SK-N-MC (cell line): Measurements from ENCODE around the gene TMEM120A.

Source experiments
- EZH2 ChIP-seq: fragments of 200-600 bp; sonication (generic); IDR thresholded peaks from one replicate; pipeline ENCODE4 v1.6.1; 2017; ENCODE audit warnings: antibody characterized with exemption
- POLR2AphosphoS5 ChIP-seq: IDR thresholded peaks from 2 replicates; pipeline ENCODE4 v1.6.1; 2012; ENCODE audit warnings: mild to moderate bottlenecking, low read depth, low read length, borderline replicate concordance

DNA sequence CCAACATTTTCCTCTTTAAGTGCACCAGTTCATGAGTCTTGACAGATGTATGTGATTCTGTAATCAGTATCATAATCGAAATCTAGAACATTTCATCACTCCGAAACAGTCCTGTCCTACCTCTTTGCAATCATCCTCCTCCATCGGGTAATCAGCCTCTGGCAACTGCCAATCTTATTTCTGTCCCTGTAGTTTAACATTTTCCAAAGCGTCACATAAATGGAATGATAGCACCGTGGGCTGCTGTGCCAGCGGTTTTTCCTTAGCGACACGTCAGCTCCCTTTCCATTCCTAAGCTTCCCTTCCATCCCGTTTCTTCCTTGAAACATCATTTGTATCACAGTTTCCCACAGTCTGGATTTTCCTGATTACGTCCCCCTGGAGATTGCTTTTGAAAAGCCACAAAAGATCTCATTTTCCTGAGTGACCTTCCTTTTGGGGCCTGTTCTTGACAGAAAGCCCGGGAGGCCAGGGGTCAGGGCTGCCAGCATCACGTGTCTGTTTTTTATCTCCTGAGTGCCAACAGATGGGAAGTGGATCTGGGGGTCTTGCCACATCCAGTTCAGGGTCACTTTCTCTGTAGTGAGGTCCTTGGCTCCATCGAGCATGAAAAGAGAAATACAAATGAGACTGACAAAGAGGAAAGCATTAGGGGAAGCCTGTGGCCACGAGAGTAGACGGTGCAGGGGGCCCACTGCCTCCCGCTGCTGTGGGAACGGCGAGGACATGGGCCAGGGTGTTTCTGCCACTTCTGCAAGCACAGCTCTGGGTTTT is 31.6 kb downstream of the TMEM120A start:
- no peak for TF ChIP-seq POLR2AphosphoS5
- TF ChIP-seq EZH2, result no peak
